WTC11 (cell line): Measurements from ENCODE around the gene ING1. TPM values are rescaled to one million over a fixed set of nuclear protein-coding genes. Genes with fewer than 3 reads are reported as not detected.

ENCODE experiments used
- ATAC-seq: fragments of 200-7000 bp; cut with Tn5 transposase; 2 replicates; pipeline ENCODE4 v1.10.0; 2021; ENCODE audit warnings: mild to moderate bottlenecking, moderate library complexity
- CTCF ChIA-PET: fragments of 300-600 bp; sonication (Branson Sonifier 250); formaldehyde crosslinking; loops from one replicate; lab custom pipeline; 2021; ENCODE audit warnings: antibody characterized with exemption; lab: Charles Lee
- POLR2A ChIA-PET: fragments of 350-600 bp; sonication (Branson Sonifier 250); formaldehyde crosslinking; loops from one replicate; lab custom pipeline; 2021; ENCODE audit warnings: antibody characterized with exemption; lab: Charles Lee
- DNase-seq: peaks from one replicate; pipeline ENCODE4 v3.0.0; 2021; ENCODE audit warnings: low spot score
- H3K27ac Mint-ChIP-seq: 2 replicates; pipeline ENCODE4 v1.8.0; 2021; ENCODE audit warnings: mixed read lengths
- H3K27me3 Mint-ChIP-seq: 2 replicates; pipeline ENCODE4 v1.8.0; 2021; ENCODE audit warnings: low read depth, mild to moderate bottlenecking, moderate library complexity, mixed read lengths
- H3K36me3 Mint-ChIP-seq: 2 replicates; pipeline ENCODE4 v1.8.0; 2021; ENCODE audit warnings: mixed read lengths
- H3K4me1 Mint-ChIP-seq: 2 replicates; pipeline ENCODE4 v1.8.0; 2022; ENCODE audit warnings: mixed read lengths
- H3K4me3 Mint-ChIP-seq: 2 replicates; pipeline ENCODE4 v1.8.0; 2021; ENCODE audit warnings: mild to moderate bottlenecking, moderate library complexity, mixed read lengths
- H3K9me3 Mint-ChIP-seq: 2 replicates; pipeline ENCODE4 v1.8.0; 2021; ENCODE audit warnings: mixed read lengths
- CREM ChIP-seq: sonication (generic); formaldehyde crosslinking; IDR thresholded peaks from 2 replicates; pipeline ENCODE4 v1.8.1; 2022; ENCODE audit warnings: mild to moderate bottlenecking, missing genetic modification reagents, moderate library complexity
- E2F5 ChIP-seq: sonication (generic); formaldehyde crosslinking; IDR thresholded peaks from 2 replicates; pipeline ENCODE4 v1.8.1; 2022; ENCODE audit warnings: mild to moderate bottlenecking, moderate library complexity, missing genetic modification reagents
- EMX1 ChIP-seq: fragments of 250-450 bp; sonication (Bioruptor Pico); IDR thresholded peaks from 2 replicates; pipeline ENCODE4 v1.8.0; 2021; ENCODE audit warnings: mild to moderate bottlenecking
- FOXP1 ChIP-seq: sonication (generic); formaldehyde crosslinking; IDR thresholded peaks from 2 replicates; pipeline ENCODE4 v1.8.0; 2022; ENCODE audit warnings: missing genetic modification reagents, mild to moderate bottlenecking, moderate library complexity, borderline replicate concordance
- HMGA2 ChIP-seq: fragments of 250-450 bp; sonication (Bioruptor Pico); IDR thresholded peaks from 2 replicates; pipeline ENCODE4 v1.4.0; 2021; ENCODE audit warnings: mild to moderate bottlenecking, moderate library complexity
- IRF1 ChIP-seq: sonication (generic); formaldehyde crosslinking; IDR thresholded peaks from 2 replicates; pipeline ENCODE4 v1.8.0; 2023; ENCODE audit warnings: missing genetic modification reagents
- MAX ChIP-seq: sonication (generic); formaldehyde crosslinking; IDR thresholded peaks from 2 replicates; pipeline ENCODE4 v1.8.0; 2022; ENCODE audit warnings: mild to moderate bottlenecking, missing genetic modification reagents
- NFATC4 ChIP-seq: fragments of 250-450 bp; sonication (Bioruptor Pico); IDR thresholded peaks from 2 replicates; pipeline ENCODE4 v1.9.0; 2021; ENCODE audit warnings: mild to moderate bottlenecking
- SP1 ChIP-seq: sonication (generic); formaldehyde crosslinking; conservative IDR thresholded peaks from 2 replicates; pipeline ENCODE4 v1.8.1; 2022; ENCODE audit warnings: missing genetic modification reagents
- TEAD1 ChIP-seq: sonication (generic); formaldehyde crosslinking; IDR thresholded peaks from 2 replicates; pipeline ENCODE4 v1.8.0; 2022; ENCODE audit warnings: mild to moderate bottlenecking, missing genetic modification reagents
- TP53 ChIP-seq: sonication (generic); formaldehyde crosslinking; IDR thresholded peaks from 2 replicates; pipeline ENCODE4 v1.8.1; 2023; ENCODE audit warnings: mild to moderate bottlenecking, missing genetic modification reagents
- ZBTB21 ChIP-seq: sonication (generic); formaldehyde crosslinking; IDR thresholded peaks from 2 replicates; pipeline ENCODE4 v1.8.1; 2023; ENCODE audit warnings: mild to moderate bottlenecking, missing genetic modification reagents, borderline replicate concordance
- ZNF281 ChIP-seq: sonication (generic); formaldehyde crosslinking; IDR thresholded peaks from 2 replicates; pipeline ENCODE4 v1.8.0; 2023; ENCODE audit warnings: mild to moderate bottlenecking, missing genetic modification reagents
- ZNF423 ChIP-seq: fragments of 250-450 bp; sonication (Bioruptor Pico); IDR thresholded peaks from 2 replicates; pipeline ENCODE4 v2.1.2; 2022; ENCODE audit warnings: mild to moderate bottlenecking, moderate library complexity
- total RNA-seq: library from RNA; stranded (reverse); gene quantifications from 3 replicates; pipeline ENCODE4 v1.2.3, GENCODE V29; 2021
- TF ChIP-seq, protein P1 (sequence below): sonication (generic); formaldehyde crosslinking; IDR thresholded peaks from 2 replicates; pipeline ENCODE4 v1.8.0; 2022; ENCODE audit warnings: missing genetic modification reagents
- TF ChIP-seq, protein P2 (sequence below): sonication (generic); formaldehyde crosslinking; IDR thresholded peaks from 2 replicates; pipeline ENCODE4 v1.8.0; 2023; ENCODE audit warnings: missing genetic modification reagents, mild to moderate bottlenecking, borderline replicate concordance
- TF ChIP-seq, protein P3 (sequence below): sonication (generic); formaldehyde crosslinking; IDR thresholded peaks from 2 replicates; pipeline ENCODE4 v1.8.0; 2022; ENCODE audit warnings: mild to moderate bottlenecking, missing genetic modification reagents
- TF ChIP-seq, protein P4 (sequence below): sonication (generic); formaldehyde crosslinking; IDR thresholded peaks from 2 replicates; pipeline ENCODE4 v1.8.0; 2022; ENCODE audit warnings: mild to moderate bottlenecking, missing genetic modification reagents

Gene ING1
- total RNA-seq, 1 experiment from 2014 or later = 26.2 TPM

DNA sequence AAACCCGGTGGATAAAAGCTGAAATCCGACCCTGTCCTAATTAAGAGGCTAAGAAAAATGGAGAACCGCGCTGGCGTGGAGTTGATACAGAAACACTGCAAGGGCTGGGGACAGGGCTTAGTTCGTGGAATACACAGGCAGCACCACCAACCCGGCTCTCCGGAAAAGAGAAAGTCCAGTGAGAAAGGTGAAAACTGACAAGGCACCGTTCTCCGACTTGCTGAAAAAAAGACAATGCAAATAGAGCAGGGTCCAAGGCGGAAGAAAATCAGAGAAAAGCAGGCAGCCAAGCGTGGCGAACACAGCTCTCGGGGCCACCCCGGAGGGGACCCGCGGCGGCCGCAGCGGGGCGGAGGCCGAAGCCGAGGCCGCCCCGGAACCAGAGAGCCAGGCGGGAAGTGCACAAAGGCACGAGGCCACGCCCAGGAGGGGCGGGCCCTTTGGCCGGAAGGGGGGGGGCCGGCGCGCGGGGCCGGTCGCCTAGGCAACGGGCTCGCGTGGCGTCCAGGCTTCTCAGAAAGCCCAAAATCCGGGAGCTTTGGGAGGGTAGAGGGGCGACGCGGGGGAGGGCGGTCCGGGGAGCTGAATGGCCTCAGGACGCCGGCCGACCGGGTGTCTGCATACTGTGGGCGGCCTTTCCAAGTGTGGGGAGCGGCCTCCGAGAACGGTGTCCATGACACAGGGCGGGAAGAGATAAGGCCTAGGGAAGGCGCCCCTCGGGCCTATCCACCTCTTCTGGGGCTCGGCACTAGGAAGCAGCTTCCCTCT lies 1.2 kb upstream of the ING1 start:
- POLR2A ChIA-PET = interaction anchor here (0.5 to 2.0 kb wide), 7 partner anchors 92 to 324 kb away, joined by 3 to 9 read pairs (median 3); partner anchors contain the start of genes ANKRD10 and RAB20
- ATAC-seq = peak; percentile 5
- TF ChIP-seq, protein P1, sequence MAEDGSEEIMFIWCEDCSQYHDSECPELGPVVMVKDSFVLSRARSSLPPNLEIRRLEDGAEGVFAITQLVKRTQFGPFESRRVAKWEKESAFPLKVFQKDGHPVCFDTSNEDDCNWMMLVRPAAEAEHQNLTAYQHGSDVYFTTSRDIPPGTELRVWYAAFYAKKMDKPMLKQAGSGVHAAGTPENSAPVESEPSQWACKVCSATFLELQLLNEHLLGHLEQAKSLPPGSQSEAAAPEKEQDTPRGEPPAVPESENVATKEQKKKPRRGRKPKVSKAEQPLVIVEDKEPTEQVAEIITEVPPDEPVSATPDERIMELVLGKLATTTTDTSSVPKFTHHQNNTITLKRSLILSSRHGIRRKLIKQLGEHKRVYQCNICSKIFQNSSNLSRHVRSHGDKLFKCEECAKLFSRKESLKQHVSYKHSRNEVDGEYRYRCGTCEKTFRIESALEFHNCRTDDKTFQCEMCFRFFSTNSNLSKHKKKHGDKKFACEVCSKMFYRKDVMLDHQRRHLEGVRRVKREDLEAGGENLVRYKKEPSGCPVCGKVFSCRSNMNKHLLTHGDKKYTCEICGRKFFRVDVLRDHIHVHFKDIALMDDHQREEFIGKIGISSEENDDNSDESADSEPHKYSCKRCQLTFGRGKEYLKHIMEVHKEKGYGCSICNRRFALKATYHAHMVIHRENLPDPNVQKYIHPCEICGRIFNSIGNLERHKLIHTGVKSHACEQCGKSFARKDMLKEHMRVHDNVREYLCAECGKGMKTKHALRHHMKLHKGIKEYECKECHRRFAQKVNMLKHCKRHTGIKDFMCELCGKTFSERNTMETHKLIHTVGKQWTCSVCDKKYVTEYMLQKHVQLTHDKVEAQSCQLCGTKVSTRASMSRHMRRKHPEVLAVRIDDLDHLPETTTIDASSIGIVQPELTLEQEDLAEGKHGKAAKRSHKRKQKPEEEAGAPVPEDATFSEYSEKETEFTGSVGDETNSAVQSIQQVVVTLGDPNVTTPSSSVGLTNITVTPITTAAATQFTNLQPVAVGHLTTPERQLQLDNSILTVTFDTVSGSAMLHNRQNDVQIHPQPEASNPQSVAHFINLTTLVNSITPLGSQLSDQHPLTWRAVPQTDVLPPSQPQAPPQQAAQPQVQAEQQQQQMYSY (CRISPR knock-in tag) = 0 out of 2 replicates have a peak, but pooled peaks have one; percentile 5
- TF ChIP-seq SP1 (CRISPR knock-in tag) = peak; percentile 68; the same call in 1 of the 2 replicates
- TF ChIP-seq NFATC4 (CRISPR knock-in tag) = no peak
- TF ChIP-seq, protein P2, sequence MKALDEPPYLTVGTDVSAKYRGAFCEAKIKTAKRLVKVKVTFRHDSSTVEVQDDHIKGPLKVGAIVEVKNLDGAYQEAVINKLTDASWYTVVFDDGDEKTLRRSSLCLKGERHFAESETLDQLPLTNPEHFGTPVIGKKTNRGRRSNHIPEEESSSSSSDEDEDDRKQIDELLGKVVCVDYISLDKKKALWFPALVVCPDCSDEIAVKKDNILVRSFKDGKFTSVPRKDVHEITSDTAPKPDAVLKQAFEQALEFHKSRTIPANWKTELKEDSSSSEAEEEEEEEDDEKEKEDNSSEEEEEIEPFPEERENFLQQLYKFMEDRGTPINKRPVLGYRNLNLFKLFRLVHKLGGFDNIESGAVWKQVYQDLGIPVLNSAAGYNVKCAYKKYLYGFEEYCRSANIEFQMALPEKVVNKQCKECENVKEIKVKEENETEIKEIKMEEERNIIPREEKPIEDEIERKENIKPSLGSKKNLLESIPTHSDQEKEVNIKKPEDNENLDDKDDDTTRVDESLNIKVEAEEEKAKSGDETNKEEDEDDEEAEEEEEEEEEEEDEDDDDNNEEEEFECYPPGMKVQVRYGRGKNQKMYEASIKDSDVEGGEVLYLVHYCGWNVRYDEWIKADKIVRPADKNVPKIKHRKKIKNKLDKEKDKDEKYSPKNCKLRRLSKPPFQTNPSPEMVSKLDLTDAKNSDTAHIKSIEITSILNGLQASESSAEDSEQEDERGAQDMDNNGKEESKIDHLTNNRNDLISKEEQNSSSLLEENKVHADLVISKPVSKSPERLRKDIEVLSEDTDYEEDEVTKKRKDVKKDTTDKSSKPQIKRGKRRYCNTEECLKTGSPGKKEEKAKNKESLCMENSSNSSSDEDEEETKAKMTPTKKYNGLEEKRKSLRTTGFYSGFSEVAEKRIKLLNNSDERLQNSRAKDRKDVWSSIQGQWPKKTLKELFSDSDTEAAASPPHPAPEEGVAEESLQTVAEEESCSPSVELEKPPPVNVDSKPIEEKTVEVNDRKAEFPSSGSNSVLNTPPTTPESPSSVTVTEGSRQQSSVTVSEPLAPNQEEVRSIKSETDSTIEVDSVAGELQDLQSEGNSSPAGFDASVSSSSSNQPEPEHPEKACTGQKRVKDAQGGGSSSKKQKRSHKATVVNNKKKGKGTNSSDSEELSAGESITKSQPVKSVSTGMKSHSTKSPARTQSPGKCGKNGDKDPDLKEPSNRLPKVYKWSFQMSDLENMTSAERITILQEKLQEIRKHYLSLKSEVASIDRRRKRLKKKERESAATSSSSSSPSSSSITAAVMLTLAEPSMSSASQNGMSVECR (CRISPR knock-in tag) = peak; percentile 86; the same call in 1 of the 2 replicates
- no peak for TF ChIP-seq EMX1 (CRISPR knock-in tag)
- TF ChIP-seq CREM = 0 out of 2 replicates have a peak, but pooled peaks have one; percentile 21
- peak; percentile 70; the same call in 1 of the 2 replicates for TF ChIP-seq TEAD1 (CRISPR knock-in tag)
- TF ChIP-seq ZBTB21 (CRISPR knock-in tag) = no peak
- TF ChIP-seq TP53 (CRISPR knock-in tag) = peak; percentile 50; the same call in 1 of the 2 replicates
- TF ChIP-seq FOXP1 = peak; percentile 28; the same call in 1 of the 2 replicates
- TF ChIP-seq, protein P3, sequence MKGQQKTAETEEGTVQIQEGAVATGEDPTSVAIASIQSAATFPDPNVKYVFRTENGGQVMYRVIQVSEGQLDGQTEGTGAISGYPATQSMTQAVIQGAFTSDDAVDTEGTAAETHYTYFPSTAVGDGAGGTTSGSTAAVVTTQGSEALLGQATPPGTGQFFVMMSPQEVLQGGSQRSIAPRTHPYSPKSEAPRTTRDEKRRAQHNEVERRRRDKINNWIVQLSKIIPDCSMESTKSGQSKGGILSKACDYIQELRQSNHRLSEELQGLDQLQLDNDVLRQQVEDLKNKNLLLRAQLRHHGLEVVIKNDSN = 0 out of 2 replicates have a peak, but pooled peaks have one; percentile 7
- peak; percentile 98 for TF ChIP-seq ZNF423 (CRISPR knock-in tag)
- TF ChIP-seq HMGA2 = no peak; the same call in 1 of the 2 replicates
- TF ChIP-seq E2F5 (CRISPR knock-in tag) = peak; percentile 12; the same call in 1 of the 2 replicates
- TF ChIP-seq, protein P4, sequence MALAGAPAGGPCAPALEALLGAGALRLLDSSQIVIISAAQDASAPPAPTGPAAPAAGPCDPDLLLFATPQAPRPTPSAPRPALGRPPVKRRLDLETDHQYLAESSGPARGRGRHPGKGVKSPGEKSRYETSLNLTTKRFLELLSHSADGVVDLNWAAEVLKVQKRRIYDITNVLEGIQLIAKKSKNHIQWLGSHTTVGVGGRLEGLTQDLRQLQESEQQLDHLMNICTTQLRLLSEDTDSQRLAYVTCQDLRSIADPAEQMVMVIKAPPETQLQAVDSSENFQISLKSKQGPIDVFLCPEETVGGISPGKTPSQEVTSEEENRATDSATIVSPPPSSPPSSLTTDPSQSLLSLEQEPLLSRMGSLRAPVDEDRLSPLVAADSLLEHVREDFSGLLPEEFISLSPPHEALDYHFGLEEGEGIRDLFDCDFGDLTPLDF = 0 out of 2 replicates have a peak, but pooled peaks have one; percentile 33
- no peak for TF ChIP-seq IRF1 (CRISPR knock-in tag)
- peak; percentile 70 for TF ChIP-seq MAX (CRISPR knock-in tag)
- 0 out of 2 replicates have a peak, but pooled peaks have one; percentile 46 for TF ChIP-seq ZNF281 (CRISPR knock-in tag)
- CTCF ChIA-PET = interaction anchor here (0.6 to 1.1 kb wide), 4 partner anchors 31 to 257 kb away, joined by 3 to 6 read pairs (median 4); no protein-coding TSS in a partner anchor
- Mint-ChIP-seq H3K4me1 (peaks cover 13% of the 10 kb centered on the region), H3K36me3 (0 out of 2 replicates have a peak, but pooled peaks cover 4% of the 10 kb centered on the region), H3K27ac (peak overlapping the region; percentile 100), H3K4me3 (peak overlapping the region; percentile 91), H3K9me3 (no peaks in the 10 kb centered on the region), H3K27me3 (no peaks in the 10 kb centered on the region; the same call in 1 of the 2 replicates)
- DNase-seq = peak; percentile 74
